SK-N-SH (cell line): ENCODE results near the gene ARHGAP26.

Experiments used
- CHD2 ChIP-seq: fragments of 150-350 bp; IDR thresholded peaks from 2 replicates; pipeline ENCODE4 v1.6.1; 2018; ENCODE audit warnings: low read length; ENCODE audit not compliant: partially characterized antibody
- CTCF ChIP-seq: fragments of 200-600 bp; sonication (generic); IDR thresholded peaks from 2 replicates; pipeline ENCODE4 v1.6.1; 2017; ENCODE audit warnings: antibody characterized with exemption, mild to moderate bottlenecking, moderate library complexity
- EP300 ChIP-seq, 2 experiments: IDR thresholded peaks; 2 replicates each; pipeline versions ENCODE4 v1.4.0 to v1.6.1; 2012; ENCODE audit warnings: borderline replicate concordance in 1 of 2, low read depth in 1 of 2, low read length in 1 of 2
- EZH2phosphoT487 ChIP-seq: fragments of 200-600 bp; sonication (generic); IDR thresholded peaks from 2 replicates; pipeline ENCODE4 v1.6.1; 2017; ENCODE audit warnings: low read depth, mixed run types, mild to moderate bottlenecking, antibody characterized with exemption, moderate library complexity, borderline replicate concordance
- GABPA ChIP-seq: IDR thresholded peaks from 2 replicates; pipeline ENCODE4 v1.4.0; 2012; ENCODE audit warnings: low read depth, mild to moderate bottlenecking
- NRF1 ChIP-seq: IDR thresholded peaks from 2 replicates; pipeline ENCODE4 v1.6.1; 2012; ENCODE audit warnings: low read depth, mild to moderate bottlenecking, low read length
- PBX3 ChIP-seq: IDR thresholded peaks from 2 replicates; pipeline ENCODE4; 2012
- POLR2AphosphoS5 ChIP-seq: IDR thresholded peaks from 2 replicates; pipeline ENCODE4 v1.6.1; 2012; ENCODE audit warnings: low read depth, low read length
- SIN3A ChIP-seq: IDR thresholded peaks from 2 replicates; pipeline ENCODE4 v1.6.1; 2012; ENCODE audit warnings: low read depth, mild to moderate bottlenecking, low read length, moderate library complexity, borderline replicate concordance
- SMC3 ChIP-seq: IDR thresholded peaks from 2 replicates; pipeline ENCODE4 v1.6.1; 2012; ENCODE audit warnings: low read depth, low read length, improper control_type of control experiment
- USF1 ChIP-seq: IDR thresholded peaks from 2 replicates; pipeline ENCODE4 v1.4.0; 2012; ENCODE audit warnings: low read depth, borderline replicate concordance
- USF2 ChIP-seq: fragments of 150-350 bp; IDR thresholded peaks from 2 replicates; pipeline ENCODE4 v1.6.1; 2017; ENCODE audit warnings: antibody characterized with exemption, low read length, low read depth, borderline replicate concordance
- YY1 ChIP-seq: IDR thresholded peaks from 2 replicates; pipeline ENCODE4 v1.4.0; 2012; ENCODE audit warnings: low read depth, mild to moderate bottlenecking

GRCh38 chr5:142735323-142736246 is 34.6 kb upstream of the ARHGAP26 start:
- TF ChIP-seq CTCF (no peak), USF2 (no peak), EZH2phosphoT487 (no peak), NRF1 (no peak), EP300 (IDR thresholded peaks at IDR 0.05; ENCODE audit: borderline replicate concordance in 1 of 2, low read depth in 1 of 2, low read length in 1 of 2) (no peak), YY1 (no peak), SMC3 (no peak), POLR2AphosphoS5 (no peak), SIN3A (no peak), GABPA (no peak), PBX3 (no peak), CHD2 (no peak), USF1 (no peak)
